ENCODE measurements around the gene SCAANT1.
A peak's percentile ranks its signal among the peaks of the same experiment; 100 is the strongest.

Gene SCAANT1

DNA sequence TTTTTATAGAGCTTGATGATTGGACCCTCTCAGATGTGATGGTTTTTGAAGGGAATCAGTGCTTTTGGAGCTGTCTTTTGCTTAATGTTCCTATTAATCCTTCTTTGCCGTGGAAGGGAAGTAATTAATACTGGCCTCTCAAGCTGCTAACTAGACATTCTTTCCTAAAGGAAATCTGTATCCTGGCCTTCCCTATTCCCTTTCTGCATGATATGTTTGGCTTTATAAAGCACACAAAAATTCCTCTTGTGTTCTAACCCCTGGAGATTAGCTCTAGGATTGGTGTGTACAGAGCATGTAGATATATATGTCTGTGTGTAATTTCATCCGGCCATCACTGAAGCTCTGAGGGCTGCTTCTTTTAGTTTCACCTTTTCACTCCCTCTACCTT lies 41.6 kb downstream of the SCAANT1 start:
- Histone ChIP-seq H3F3A (ENCODE audit: control insufficient read depth, insufficient read depth) (no peaks in the 10 kb centered on the region), H3K36me3 (ENCODE audit: control insufficient read depth, low read length) (peaks cover 53% of the 10 kb centered on the region), H3K9me2 (replicated peaks; ENCODE audit: control insufficient read depth, low read length) (no peaks in the 10 kb centered on the region), H3K79me2 (ENCODE audit: control insufficient read depth, low read length) (peaks cover 95% of the 10 kb centered on the region), H3K27me3 (ENCODE audit: control insufficient read depth, low read length) (no peaks in the 10 kb centered on the region), H4K20me1 (ENCODE audit: control insufficient read depth, insufficient read depth, low read depth, low read length) (peaks cover 21% of the 10 kb centered on the region), H3K4me1 (ENCODE audit: control insufficient read depth, low read length) (peaks cover 52% of the 10 kb centered on the region), H3K4me2 (ENCODE audit: low read length) (peak overlapping the region; percentile 52), H3K27ac (ENCODE audit: low read depth, low read length) (no peak overlapping the region), H3K4me3 (ENCODE audit: low read length) (peak overlapping the region; percentile 17), H3K9me3 (ENCODE audit: control insufficient read depth, insufficient read depth, low read length) (no peaks in the 10 kb centered on the region)
- no peak for TF ChIP-seq EZH2phosphoT487 (IDR thresholded peaks at IDR 0.05; ENCODE audit: borderline replicate concordance, low read length)
- TF ChIP-seq, protein P1, sequence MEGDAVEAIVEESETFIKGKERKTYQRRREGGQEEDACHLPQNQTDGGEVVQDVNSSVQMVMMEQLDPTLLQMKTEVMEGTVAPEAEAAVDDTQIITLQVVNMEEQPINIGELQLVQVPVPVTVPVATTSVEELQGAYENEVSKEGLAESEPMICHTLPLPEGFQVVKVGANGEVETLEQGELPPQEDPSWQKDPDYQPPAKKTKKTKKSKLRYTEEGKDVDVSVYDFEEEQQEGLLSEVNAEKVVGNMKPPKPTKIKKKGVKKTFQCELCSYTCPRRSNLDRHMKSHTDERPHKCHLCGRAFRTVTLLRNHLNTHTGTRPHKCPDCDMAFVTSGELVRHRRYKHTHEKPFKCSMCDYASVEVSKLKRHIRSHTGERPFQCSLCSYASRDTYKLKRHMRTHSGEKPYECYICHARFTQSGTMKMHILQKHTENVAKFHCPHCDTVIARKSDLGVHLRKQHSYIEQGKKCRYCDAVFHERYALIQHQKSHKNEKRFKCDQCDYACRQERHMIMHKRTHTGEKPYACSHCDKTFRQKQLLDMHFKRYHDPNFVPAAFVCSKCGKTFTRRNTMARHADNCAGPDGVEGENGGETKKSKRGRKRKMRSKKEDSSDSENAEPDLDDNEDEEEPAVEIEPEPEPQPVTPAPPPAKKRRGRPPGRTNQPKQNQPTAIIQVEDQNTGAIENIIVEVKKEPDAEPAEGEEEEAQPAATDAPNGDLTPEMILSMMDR (IDR thresholded peaks at IDR 0.05; ENCODE audit: low read depth, low read length, poor library complexity, severe bottlenecking): no peak

DNA sequence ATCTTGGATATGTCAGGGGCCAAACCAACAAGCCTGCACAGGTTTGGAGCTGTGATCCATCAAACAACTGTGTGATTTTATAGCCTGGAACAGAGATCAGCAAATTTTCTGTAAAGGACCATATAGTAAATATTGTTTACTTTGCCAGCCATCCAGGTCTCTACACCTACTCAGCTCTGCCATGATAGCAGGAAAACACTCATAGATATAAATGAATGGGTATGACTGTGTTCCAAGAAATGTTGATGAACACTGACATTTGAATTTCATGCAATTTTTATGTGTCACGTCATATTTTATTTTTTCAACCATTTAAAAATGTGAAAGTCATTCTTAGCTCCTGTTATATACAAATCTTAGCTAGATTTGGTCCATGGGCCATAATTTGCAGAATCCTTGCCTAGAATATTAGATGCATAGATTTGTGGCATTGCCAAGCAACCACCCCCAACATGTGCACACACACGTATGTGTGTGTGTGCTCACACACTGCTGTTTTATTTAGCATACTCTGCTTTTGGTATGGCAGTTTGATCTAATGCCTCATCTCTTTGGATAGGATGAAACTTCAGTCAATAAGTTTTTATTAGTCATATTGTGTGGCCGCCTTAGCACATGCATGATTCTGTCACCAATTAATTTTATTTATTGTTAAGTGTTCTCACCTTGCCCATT lies 42.1 kb downstream of the SCAANT1 start:
- H3K79me2 ChIP-seq (ENCODE audit: control insufficient read depth, low read length): peaks cover 94% of the 10 kb centered on the region
- H3K4me3 ChIP-seq (ENCODE audit: low read length): peak overlapping the region; percentile 17; the same call in 1 of the 2 replicates
- no peaks in the 10 kb centered on the region for H3K9me2 ChIP-seq (replicated peaks; ENCODE audit: control insufficient read depth, low read length)
- no peaks in the 10 kb centered on the region for H3F3A ChIP-seq (ENCODE audit: control insufficient read depth, insufficient read depth)
- peaks cover 21% of the 10 kb centered on the region for H4K20me1 ChIP-seq (ENCODE audit: control insufficient read depth, insufficient read depth, low read depth, low read length)
- no peak overlapping the region for H3K27ac ChIP-seq (ENCODE audit: low read depth, low read length)
- H3K4me2 ChIP-seq (ENCODE audit: low read length): peak overlapping the region; percentile 52
- H3K36me3 ChIP-seq (ENCODE audit: control insufficient read depth, low read length): peaks cover 53% of the 10 kb centered on the region
- no peaks in the 10 kb centered on the region for H3K27me3 ChIP-seq (ENCODE audit: control insufficient read depth, low read length)
- peaks cover 56% of the 10 kb centered on the region for H3K4me1 ChIP-seq (ENCODE audit: control insufficient read depth, low read length)
- H3K9me3 ChIP-seq (ENCODE audit: control insufficient read depth, insufficient read depth, low read length): no peaks in the 10 kb centered on the region
- no peak for TF ChIP-seq EZH2phosphoT487 (IDR thresholded peaks at IDR 0.05; ENCODE audit: borderline replicate concordance, low read length)
- TF ChIP-seq, protein P1 (IDR thresholded peaks at IDR 0.05; ENCODE audit: low read depth, low read length, poor library complexity, severe bottlenecking): no peak

DNA sequence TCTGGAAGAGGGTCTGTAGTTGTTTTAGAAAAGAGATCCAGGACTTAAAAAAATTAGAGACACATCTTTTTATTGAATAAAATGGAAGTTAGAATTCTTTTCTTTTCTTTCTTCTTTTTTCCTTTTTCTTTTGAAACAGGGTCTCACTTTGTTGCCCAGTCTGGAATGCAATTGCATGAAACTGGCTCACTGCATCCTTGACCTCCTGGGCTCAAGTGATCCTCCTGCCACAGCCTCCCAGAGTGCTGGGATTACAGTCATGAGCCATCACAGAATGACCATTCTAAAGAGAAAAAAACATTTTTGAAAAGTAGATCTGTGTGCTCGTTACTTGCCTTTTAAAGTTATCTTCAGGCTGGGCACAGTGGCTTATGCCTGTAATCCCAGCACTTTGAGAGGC lies 45.0 kb downstream of the SCAANT1 start:
- Histone ChIP-seq H3K79me2 (ENCODE audit: control insufficient read depth, low read length) (peaks cover 92% of the 10 kb centered on the region), H3F3A (ENCODE audit: control insufficient read depth, insufficient read depth) (no peaks in the 10 kb centered on the region), H4K20me1 (ENCODE audit: control insufficient read depth, insufficient read depth, low read depth, low read length) (peaks cover 7% of the 10 kb centered on the region), H3K4me3 (ENCODE audit: low read length) (no peak overlapping the region), H3K9me2 (replicated peaks; ENCODE audit: control insufficient read depth, low read length) (no peaks in the 10 kb centered on the region), H3K4me1 (ENCODE audit: control insufficient read depth, low read length) (peaks cover 56% of the 10 kb centered on the region), H3K27ac (ENCODE audit: low read depth, low read length) (no peak overlapping the region), H3K9me3 (ENCODE audit: control insufficient read depth, insufficient read depth, low read length) (no peaks in the 10 kb centered on the region), H3K4me2 (ENCODE audit: low read length) (no peak overlapping the region), H3K27me3 (ENCODE audit: control insufficient read depth, low read length) (no peaks in the 10 kb centered on the region), H3K36me3 (ENCODE audit: control insufficient read depth, low read length) (peaks cover 42% of the 10 kb centered on the region)
- TF ChIP-seq, protein P1 (IDR thresholded peaks at IDR 0.05; ENCODE audit: low read depth, low read length, poor library complexity, severe bottlenecking): no peak
- TF ChIP-seq EZH2phosphoT487 (IDR thresholded peaks at IDR 0.05; ENCODE audit: borderline replicate concordance, low read length): no peak

All from DOHH2 (cell line).